Colonic mucosa (tissue), 4 donors: Measurements from ENCODE around the gene LHX6. TPM values are rescaled to one million over a fixed set of nuclear protein-coding genes. Genes with fewer than 3 reads are reported as not detected.

Experiments used
- DNase-seq: peaks from one replicate; pipeline ENCODE4 v3.0.0-alpha.2; 2020
- H3K27ac ChIP-seq: fragments of 200-600 bp; one replicate; pipeline ENCODE4 v1.8.0; 2021
- H3K27me3 ChIP-seq: fragments of 200-600 bp; one replicate; pipeline ENCODE4 v1.8.0; 2021
- H3K36me3 ChIP-seq: fragments of 200-600 bp; one replicate; pipeline ENCODE4 v1.8.0; 2021
- H3K4me1 ChIP-seq: fragments of 200-600 bp; one replicate; pipeline ENCODE4 v1.8.0; 2021; ENCODE audit warnings: mild to moderate bottlenecking
- H3K4me3 ChIP-seq: fragments of 200-600 bp; one replicate; pipeline ENCODE4 v1.8.0; 2021
- H3K9ac ChIP-seq, 2 donors: one replicate each; pipeline ENCODE4 v1.7.0; 2013; ENCODE audit warnings: control low read depth in 2 of 2, low read depth in 2 of 2, low read length in 2 of 2
- H3K9me3 ChIP-seq: fragments of 200-600 bp; one replicate; pipeline ENCODE4 v1.8.0; 2021
- CTCF ChIP-seq: fragments of 200-600 bp; IDR thresholded peaks from one replicate; pipeline ENCODE4 v1.8.0; 2022; ENCODE audit warnings: antibody characterized with exemption, mild to moderate bottlenecking
- intact Hi-C: fragments of 100-400 bp; cut with DNase I; formaldehyde crosslinking; loops from one replicate; pipeline ENCODE4 v1.14.1; 2022
- total RNA-seq, 2 donors: library from RNA; stranded (reverse); fragmentation: NEBNext Ultra II Directional in 1 of 2; extraction: Animal tissue kit (Norgen Biotek cat#: 25700) in 1 of 2; gene quantifications; one replicate each; pipeline ENCODE4 v1.2.1, GENCODE V29; 2021
- donor health status: healthy.
- donor health status: DM: no; HTN: no; CAD: no.
- donor health status: DM: no; HTN: no; CAD: no.

The LHX6 gene
- total RNA-seq, 2 donors from 2014 or later, result 1.1 to 1.2 TPM

DNA sequence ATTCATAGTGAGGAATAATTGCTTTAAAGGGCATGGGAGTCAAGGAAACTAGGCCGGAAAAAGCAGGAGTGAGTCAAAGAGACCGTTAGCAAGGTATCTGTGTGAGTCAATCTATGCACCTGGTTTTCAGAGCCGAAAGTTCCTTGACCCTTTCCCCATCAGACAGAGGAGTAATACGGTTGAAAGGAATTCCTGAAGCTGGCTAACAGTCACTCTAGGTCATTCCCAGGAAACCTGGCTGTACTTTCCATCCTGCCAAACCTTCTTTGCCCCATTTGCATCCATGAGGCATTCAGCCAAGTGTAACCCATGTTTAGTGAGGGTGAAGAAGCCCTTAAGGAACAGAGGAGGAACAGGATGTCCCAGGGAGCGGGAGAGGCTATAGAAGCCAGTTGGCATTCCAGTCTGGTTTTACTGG lies 19.7 kb upstream of the LHX6 start:
- intact Hi-C loops, result no loop called here
- no peak overlapping the region for H3K9ac ChIP-seq
- no peak overlapping the region for H3K27ac ChIP-seq

DNA sequence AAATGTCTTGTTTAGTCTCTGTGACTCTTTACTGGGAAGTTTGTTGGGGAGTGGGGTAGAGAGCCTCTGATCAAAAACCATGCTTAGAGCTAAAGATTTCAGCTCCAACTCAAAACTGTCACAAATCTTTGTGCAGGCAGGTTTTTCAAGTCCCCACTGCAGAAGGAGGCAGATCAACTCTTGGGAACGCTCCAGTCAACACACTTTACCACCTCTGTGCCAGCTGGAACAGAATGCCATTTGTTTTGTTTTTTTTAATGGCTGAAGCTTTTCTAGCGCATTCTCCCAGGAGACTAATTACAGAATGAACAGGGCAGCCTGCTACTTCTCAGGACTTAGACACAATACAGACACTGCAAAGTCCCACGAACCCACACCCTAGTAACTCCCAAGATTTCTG lies 17.9 kb upstream of the LHX6 start:
- intact Hi-C loops, result no loop called here
- no peaks in the 10 kb centered on the region for H3K9me3 ChIP-seq
- no peak overlapping the region for H3K27ac ChIP-seq
- H3K36me3 ChIP-seq, result peaks cover 22% of the 10 kb centered on the region
- DNase-seq, result no peak
- H3K4me3 ChIP-seq, result no peak overlapping the region
- no peaks in the 10 kb centered on the region for H3K27me3 ChIP-seq
- H3K4me1 ChIP-seq, result no peaks in the 10 kb centered on the region
- H3K9ac ChIP-seq, result no peak overlapping the region
- no peak for TF ChIP-seq CTCF

More for the DNA sequence above, 19.7 kb upstream of the LHX6 start:
- no peaks in the 10 kb centered on the region for H3K27me3 ChIP-seq
- no peak for TF ChIP-seq CTCF
- H3K4me1 ChIP-seq, result no peaks in the 10 kb centered on the region
- H3K36me3 ChIP-seq, result peaks cover 25% of the 10 kb centered on the region
- DNase-seq, result no peak
- no peaks in the 10 kb centered on the region for H3K9me3 ChIP-seq
- no peak overlapping the region for H3K4me3 ChIP-seq

- intact Hi-C loops, result no loop called here
- H3K36me3 ChIP-seq, result peaks cover 19% of the 10 kb centered on the region
- no peaks in the 10 kb centered on the region for H3K4me1 ChIP-seq
These were observed 15.6 kb upstream of the LHX6 start for GRCh38 chr9:122244349-122244748.

GRCh38 chr9:122239722-122240121 lies 11.0 kb upstream of the LHX6 start:
- Histone ChIP-seq H3K4me1 (no peaks in the 10 kb centered on the region), H3K9ac (no peak overlapping the region), H3K27ac (no peak overlapping the region), H3K4me3 (no peak overlapping the region), H3K36me3 (peaks cover 4% of the 10 kb centered on the region), H3K9me3 (no peaks in the 10 kb centered on the region), H3K27me3 (no peaks in the 10 kb centered on the region)
- no peak for TF ChIP-seq CTCF
- DNase-seq, result no peak
- intact Hi-C loops, result no loop called here

More at GRCh38 chr9:122244349-122244748, 15.6 kb upstream of the LHX6 start:
- Histone ChIP-seq H3K9ac (no peak overlapping the region), H3K9me3 (no peaks in the 10 kb centered on the region), H3K27ac (no peak overlapping the region), H3K27me3 (no peaks in the 10 kb centered on the region), H3K4me3 (no peak overlapping the region)
- no peak for TF ChIP-seq CTCF
- no peak for DNase-seq

DNA sequence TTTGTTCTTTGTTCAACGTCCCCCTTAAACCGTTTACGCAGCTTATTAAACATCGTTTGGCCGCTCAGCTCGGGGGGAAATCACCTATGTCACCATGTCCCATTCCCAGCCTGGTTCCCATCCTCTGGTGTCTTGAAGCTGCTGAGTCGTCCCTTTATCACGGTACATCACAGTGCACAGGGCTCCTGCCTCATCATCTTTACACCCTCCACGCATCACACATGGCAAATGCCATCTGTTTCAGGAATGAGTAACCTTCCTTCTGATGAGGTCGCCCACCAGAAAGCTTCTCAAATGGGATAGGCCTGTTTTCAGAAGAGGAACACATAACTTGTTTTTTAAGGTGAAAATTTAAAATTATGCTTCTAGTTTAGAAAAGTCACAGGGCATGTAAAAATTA lies 7.9 kb upstream of the LHX6 start:
- intact Hi-C loops, result no loop called here
- H3K27me3 ChIP-seq, result peaks cover 4% of the 10 kb centered on the region
- H3K4me3 ChIP-seq, result no peak overlapping the region
- DNase-seq, result no peak
- H3K27ac ChIP-seq, result no peak overlapping the region
- no peaks in the 10 kb centered on the region for H3K36me3 ChIP-seq
- no peak for TF ChIP-seq CTCF
- H3K9ac ChIP-seq, result no peak overlapping the region
- H3K9me3 ChIP-seq, result no peaks in the 10 kb centered on the region
- no peaks in the 10 kb centered on the region for H3K4me1 ChIP-seq
